Measurements from ENCODE around the gene TRMT112. TPM values are rescaled to one million over a fixed set of nuclear protein-coding genes. Genes with fewer than 3 reads are reported as not detected.

TRMT112 gene
- polyA plus RNA-seq, 1 donor from 2014 or later = 335 TPM

DNA sequence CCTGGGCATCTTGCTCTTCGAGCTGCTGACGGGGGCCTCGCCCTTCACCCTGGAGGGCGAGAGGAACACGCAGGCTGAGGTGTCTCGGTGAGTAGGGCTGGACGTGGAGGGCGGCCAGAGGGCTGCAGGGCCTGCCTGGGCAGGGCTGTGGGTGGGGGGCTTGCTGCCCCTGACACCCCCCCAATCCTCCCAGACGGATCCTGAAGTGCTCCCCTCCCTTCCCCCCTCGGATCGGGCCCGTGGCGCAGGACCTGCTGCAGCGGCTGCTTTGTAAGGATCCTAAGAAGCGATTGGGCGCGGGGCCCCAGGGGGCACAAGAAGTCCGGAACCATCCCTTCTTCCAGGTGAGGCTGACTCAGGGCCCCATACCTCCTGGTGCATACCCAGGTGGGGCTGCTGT lies 44.3 kb upstream of the TRMT112 start:
- H3F3A ChIP-seq (ENCODE audit: insufficient read depth, low read length, poor library complexity, severe bottlenecking) = no peaks in the 10 kb centered on the region

GRCh38 chr11:64360448-64360921 lies 43.1 kb upstream of the TRMT112 start:
- H3K4me3 ChIP-seq (ENCODE audit: low read length) = peak overlapping the region; percentile 75
- no peak for TF ChIP-seq REST (IDR thresholded peaks at IDR 0.05; ENCODE audit: borderline replicate concordance)
- TF ChIP-seq SMC3 (conservative IDR thresholded peaks at IDR 0.05; ENCODE audit: poor library complexity) = no peak
- TF ChIP-seq TAF1 (IDR thresholded peaks at IDR 0.05; ENCODE audit: low read depth) = no peak
- TF ChIP-seq POLR2AphosphoS5 (IDR thresholded peaks at IDR 0.05) = no peak
- TF ChIP-seq MXI1 (conservative IDR thresholded peaks at IDR 0.05; ENCODE audit: poor library complexity, severe bottlenecking) = no peak
- TF ChIP-seq CTCF (IDR thresholded peaks at IDR 0.05; ENCODE audit: poor library complexity, severe bottlenecking) = no peak
- TF ChIP-seq EZH2 (IDR thresholded peaks at IDR 0.05; ENCODE audit: borderline replicate concordance, insufficient read depth, low read length, poor library complexity, severe bottlenecking) = no peak
- no peak for TF ChIP-seq RAD21 (conservative IDR thresholded peaks at IDR 0.05)
- TF ChIP-seq EP300 (conservative IDR thresholded peaks at IDR 0.05; ENCODE audit: poor library complexity, severe bottlenecking) = no peak
- no peaks in the 10 kb centered on the region for H3F3A ChIP-seq (ENCODE audit: insufficient read depth, low read length, poor library complexity, severe bottlenecking)
- H3K36me3 ChIP-seq (ENCODE audit: insufficient read depth, low read length) = no peaks in the 10 kb centered on the region
- H3K9me3 ChIP-seq (ENCODE audit: low read length) = no peaks in the 10 kb centered on the region
- no peaks in the 10 kb centered on the region for H3K79me2 ChIP-seq (replicated peaks; ENCODE audit: insufficient read depth, low read length)
- H3K9ac ChIP-seq (ENCODE audit: low read length) = no peak overlapping the region
- H3K27ac ChIP-seq (ENCODE audit: low read length) = no peak overlapping the region
- no peaks in the 10 kb centered on the region for H4K20me1 ChIP-seq (ENCODE audit: insufficient read depth)
- no peak overlapping the region for H3K4me2 ChIP-seq (ENCODE audit: low read length)
- H3K9me2 ChIP-seq (ENCODE audit: insufficient read depth, low read length) = no peaks in the 10 kb centered on the region
- no peaks in the 10 kb centered on the region for H3K27me3 ChIP-seq (ENCODE audit: insufficient read depth, low read depth, low read length)
- H2AFZ ChIP-seq (ENCODE audit: low read depth, low read length) = no peak overlapping the region

More for the DNA sequence above, 44.3 kb upstream of the TRMT112 start:
- Histone ChIP-seq H3K27ac (ENCODE audit: low read length) (no peak overlapping the region), H3K36me3 (ENCODE audit: insufficient read depth, low read length) (no peaks in the 10 kb centered on the region), H2AFZ (ENCODE audit: low read depth, low read length) (no peak overlapping the region), H3K4me3 (ENCODE audit: low read length) (no peak overlapping the region), H3K4me2 (ENCODE audit: low read length) (no peak overlapping the region), H3K27me3 (ENCODE audit: insufficient read depth, low read depth, low read length) (no peaks in the 10 kb centered on the region), H4K20me1 (ENCODE audit: insufficient read depth) (no peaks in the 10 kb centered on the region), H3K9ac (ENCODE audit: low read length) (no peak overlapping the region), H3K79me2 (replicated peaks; ENCODE audit: insufficient read depth, low read length) (no peaks in the 10 kb centered on the region), H3K9me2 (ENCODE audit: insufficient read depth, low read length) (no peaks in the 10 kb centered on the region), H3K9me3 (ENCODE audit: low read length) (no peaks in the 10 kb centered on the region)
- no peak for TF ChIP-seq MXI1 (conservative IDR thresholded peaks at IDR 0.05; ENCODE audit: poor library complexity, severe bottlenecking)
- TF ChIP-seq EZH2 (IDR thresholded peaks at IDR 0.05; ENCODE audit: borderline replicate concordance, insufficient read depth, low read length, poor library complexity, severe bottlenecking) = no peak
- no peak for TF ChIP-seq REST (IDR thresholded peaks at IDR 0.05; ENCODE audit: borderline replicate concordance)
- TF ChIP-seq TAF1 (IDR thresholded peaks at IDR 0.05; ENCODE audit: low read depth) = no peak
- no peak for TF ChIP-seq SMC3 (conservative IDR thresholded peaks at IDR 0.05; ENCODE audit: poor library complexity)
- TF ChIP-seq RAD21 (conservative IDR thresholded peaks at IDR 0.05) = no peak
- no peak for TF ChIP-seq POLR2AphosphoS5 (IDR thresholded peaks at IDR 0.05)
